GM19240 (cell line): ENCODE data around the gene ANO4.
A peak's percentile ranks its signal among the peaks of the same experiment; 100 is the strongest.
"Not testable (repeated sequence)": the region's sequence is repeated elsewhere in the genome, so short reads cannot be mapped to it uniquely, and the experiment has no call there.

Experiments
- DNase-seq: peaks from one replicate; pipeline ENCODE4 v3.0.0; 2011; ENCODE audit warnings: low spot score; ENCODE audit not compliant: insufficient read length

Gene ANO4

DNA sequence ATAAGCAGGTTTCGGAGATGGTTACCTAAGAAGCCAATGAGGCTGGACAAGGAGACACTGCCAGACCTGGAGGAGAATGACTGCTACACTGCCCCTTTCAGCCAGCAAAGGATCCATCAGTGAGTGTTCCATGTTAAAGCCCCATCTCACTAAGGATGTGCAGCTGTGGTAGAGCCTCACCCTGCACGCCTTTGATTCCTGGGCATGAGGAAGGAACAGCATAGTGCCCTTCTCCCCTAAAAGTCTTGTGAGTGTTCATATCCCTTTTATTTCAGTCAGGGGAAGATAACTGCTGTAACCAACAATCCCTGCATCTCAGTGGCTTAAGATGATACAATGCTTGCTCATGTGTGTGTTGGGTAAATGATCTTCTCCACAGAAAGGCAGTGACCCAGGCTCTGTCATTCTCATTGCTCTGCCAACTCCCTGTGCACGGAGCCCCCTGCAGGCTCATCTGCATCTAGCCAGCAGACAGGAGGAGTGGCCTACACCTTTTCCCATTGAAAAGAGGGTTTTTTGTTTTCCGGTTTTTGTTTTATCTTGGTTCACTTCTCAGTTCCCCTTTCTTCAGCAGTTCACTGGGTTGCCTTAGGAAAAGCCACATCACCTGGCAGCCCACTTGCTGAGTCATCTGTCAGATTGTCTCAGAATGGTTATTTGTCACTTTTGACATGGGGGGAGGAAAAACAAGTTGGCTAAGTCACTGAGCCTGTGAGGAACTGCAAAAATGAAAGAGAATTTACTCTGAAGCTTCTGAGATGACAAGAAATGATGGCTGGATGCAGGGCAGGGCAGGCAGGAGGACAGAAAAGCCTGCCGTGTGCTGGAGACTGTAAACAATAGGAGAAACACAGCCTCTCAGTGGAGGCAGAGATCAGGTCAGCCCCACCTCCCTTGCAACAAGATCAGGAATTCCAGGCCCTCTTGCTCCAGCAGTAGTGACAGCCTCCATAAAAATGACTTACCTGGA, 193.3 kb downstream of the ANO4 start:
- peak; percentile 54 for DNase-seq

DNA sequence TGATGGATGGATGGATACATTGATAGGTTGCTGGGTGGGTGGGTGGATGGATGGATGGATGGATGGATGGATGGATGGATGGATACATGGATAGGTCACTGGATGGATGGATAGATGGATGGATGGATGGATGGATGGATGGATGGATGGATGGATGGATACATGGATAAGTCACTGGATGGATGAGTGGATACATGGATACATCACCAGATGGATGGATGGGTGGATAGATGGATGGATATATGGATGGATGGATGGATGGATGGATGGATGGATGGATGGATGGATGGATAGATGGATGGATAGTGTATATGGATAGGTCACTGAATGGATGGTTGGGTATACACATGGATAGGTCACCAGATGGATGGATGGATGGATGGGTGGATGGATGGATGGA, 194.9 kb downstream of the ANO4 start:
- DNase-seq = not testable (repeated sequence)

DNA sequence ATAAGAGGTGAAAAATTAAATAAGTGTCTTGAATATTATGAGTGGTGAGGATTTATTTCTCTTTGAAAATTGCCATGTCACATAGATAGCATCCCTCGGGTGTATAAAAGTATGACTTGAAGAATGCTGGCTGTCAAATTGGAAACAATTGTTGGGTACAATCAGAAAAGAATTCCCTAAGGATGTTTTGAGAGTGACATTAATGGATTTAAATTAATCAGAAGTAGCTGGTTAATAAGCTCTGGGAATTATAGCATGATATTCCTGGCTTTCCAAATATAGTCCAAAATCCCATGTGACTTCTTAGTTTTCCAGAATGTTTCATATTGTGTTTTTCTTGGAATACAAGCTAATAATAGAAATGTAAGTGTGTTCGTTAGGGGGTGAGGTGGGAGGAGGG, 196.5 kb downstream of the ANO4 start:
- no peak for DNase-seq

GRCh38 chr12:100992194-100992593, 197.6 kb downstream of the ANO4 start:
- no peak for DNase-seq

DNA sequence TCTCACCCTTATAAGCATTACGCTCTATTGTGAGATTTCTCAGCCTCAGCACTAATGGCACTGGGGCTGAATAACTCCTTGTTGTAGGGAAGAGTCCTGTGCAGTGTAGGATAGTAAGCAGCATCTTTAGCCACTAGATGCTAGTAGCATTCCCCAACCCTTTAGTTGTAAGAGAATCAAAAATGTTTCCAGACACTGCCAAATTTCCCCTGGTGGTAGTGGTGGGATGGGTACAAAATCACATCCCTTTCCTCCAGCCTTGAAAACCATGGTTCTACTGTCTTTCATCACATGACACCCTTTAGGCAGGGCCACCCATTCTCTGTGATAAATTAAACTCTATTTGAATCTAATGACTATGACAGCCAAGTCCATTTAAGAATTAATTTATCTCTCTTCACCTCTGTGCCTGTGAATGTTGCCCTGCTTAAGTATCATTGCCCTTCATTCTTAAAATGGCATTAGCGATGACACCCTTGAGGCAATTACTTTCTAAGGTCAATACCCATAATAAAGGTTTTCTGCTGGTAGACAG, 199.4 kb downstream of the ANO4 start:
- no peak for DNase-seq

- no peak for DNase-seq
Observed at GRCh38 chr12:100995201-100995600, 200.6 kb downstream of the ANO4 start.

DNA sequence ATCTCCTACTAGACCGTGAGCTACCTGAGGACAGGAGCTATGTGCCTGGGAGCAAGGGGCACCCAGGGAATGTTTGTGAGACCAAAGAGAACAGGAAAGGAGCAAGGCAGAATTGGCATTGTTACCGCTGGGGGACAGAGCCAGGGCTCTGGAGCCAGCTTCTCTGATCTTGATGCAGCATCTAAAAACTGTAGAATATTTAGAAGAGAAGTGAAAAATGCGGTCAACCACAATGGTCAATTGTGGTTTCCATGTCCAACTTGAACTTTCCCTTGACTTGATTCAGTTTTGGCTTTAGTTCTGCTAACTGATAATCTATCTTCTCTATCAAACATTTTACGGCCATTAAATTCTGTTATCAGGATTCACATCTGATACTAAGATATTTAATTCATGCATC, 201.2 kb downstream of the ANO4 start:
- DNase-seq = no peak

- no peak for DNase-seq
Observed at GRCh38 chr12:101001669-101002068, 207.1 kb downstream of the ANO4 start.

DNA sequence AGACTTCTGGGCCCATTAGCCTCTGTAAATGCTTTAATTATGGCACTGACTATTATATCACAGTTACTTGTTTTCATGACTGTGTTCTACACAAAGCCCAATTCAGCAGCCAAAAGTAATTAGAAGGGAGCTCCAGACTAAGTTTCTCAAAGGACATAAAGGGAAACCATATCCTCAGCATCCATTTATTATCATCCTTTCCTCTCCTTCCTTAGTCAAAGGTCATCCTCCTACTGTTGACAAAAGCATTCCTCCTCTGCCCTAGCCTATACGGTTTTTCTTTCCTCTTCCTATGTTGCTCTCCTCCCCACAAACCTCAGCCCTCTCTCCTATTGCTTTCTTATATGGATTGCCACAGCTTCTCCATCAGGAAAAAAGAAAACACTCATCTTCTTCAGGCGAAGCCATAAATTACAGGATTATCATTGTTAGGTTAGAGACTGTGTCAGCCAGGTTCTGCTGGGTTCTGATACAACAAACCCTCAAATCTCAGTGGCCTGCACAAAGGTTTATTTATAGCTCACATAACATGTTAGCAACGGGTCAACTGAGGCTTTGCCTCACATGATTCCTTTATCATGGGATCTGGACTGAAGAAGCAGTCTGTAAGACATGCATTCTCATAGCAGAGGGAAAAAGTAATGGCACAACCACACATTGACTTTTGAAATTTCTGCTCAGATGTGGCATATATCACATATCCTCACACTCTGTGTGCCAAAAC, 208.3 kb downstream of the ANO4 start:
- DNase-seq = no peak

DNA sequence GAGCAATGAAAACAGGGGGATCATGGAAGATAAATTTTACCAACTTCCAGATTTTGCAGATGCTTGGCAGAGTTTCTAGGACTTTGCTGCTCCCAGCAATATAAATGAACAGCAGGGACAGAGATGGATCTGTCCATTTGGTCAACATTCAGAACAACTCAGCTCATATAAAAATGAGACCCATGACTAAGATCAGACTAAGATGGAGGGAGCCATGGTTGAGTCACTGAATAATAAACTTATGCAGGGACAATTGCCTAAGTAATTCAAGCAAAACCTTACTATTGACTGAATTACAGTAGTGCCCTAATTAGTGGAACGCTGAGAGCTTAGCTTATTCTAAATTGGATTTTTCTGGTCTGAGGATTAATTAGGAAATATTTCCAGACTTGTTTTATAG, 210.3 kb downstream of the ANO4 start:
- DNase-seq = no peak

DNA sequence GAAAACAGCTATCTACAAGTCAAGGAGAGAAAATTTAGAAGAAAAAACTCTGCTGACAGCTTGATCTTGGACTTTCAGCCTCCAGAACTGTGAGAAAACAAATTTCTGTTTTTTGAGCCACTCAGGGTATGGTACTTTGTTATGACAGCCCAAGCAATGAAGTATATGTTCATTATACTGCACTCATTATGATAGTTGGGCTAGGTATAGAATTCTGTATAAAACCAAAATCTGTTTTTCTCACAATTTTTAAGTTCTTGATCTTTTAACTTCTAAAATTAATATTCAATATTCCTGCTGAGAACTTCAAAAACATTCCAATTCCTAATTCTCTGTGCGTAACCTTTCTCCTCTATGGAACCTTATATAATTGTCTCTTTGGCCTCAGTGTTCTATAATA, 214.7 kb downstream of the ANO4 start:
- DNase-seq = no peak

DNA sequence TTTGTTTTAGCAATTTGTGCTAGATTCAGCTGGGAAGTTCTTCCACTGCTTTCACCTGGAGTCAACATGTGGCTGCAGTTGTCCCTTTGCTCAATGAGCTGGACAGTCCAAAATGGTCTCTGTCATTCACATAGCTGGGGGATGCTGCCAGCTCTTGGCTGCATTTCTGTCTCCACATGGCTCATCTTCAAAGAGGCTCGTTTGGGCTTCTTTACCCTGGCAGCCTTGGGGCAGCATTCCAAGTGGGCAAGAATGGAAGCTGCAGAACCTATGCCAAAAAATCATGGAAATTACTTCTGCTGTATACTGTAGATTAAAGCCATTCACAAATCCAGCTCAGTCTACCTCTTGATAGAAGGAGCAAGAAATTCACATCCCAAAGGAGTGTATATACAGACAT, 216.3 kb downstream of the ANO4 start:
- DNase-seq = no peak

GRCh38 chr12:101013993-101014392, 219.4 kb downstream of the ANO4 start:
- no peak for DNase-seq

GRCh38 chr12:101015044-101015443, 220.5 kb downstream of the ANO4 start:
- no peak for DNase-seq

DNA sequence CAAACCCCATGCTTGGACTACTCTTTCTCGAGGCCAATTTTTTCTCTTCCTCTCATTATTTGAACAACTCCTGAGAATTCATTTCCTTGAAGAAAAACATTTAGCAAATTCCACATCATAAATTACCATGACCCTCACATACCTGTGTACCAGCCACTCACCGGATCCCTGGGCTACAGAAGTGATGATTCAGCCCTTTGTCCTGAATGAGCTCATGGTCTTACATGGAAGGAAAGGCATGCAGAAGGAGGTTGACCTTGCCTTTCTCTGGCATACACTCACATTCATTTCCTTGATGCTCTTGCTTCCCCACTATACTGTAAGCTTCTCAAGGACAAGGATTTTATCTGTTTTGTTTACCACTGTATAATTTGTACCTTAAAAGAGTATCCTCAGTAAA, 224.0 kb downstream of the ANO4 start:
- no peak for DNase-seq

DNA sequence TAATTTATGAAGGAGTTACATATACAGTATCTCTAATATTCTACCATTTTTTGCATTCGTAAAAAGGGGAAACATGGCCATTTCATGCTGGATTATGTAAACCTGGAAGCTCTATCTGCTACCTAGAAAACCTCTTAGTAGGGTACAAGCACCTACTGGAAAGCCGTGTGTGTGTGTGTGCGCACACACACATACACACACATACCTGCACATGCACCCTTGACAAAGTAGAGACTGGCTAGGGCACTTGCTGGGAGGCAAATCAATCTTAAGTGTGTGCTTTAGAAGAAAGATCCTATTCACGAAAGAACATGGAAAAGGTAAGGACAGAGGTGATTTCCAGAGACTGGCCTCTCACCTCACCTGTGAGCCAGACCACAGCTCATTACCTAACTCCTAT, 224.6 kb downstream of the ANO4 start:
- no peak for DNase-seq

DNA sequence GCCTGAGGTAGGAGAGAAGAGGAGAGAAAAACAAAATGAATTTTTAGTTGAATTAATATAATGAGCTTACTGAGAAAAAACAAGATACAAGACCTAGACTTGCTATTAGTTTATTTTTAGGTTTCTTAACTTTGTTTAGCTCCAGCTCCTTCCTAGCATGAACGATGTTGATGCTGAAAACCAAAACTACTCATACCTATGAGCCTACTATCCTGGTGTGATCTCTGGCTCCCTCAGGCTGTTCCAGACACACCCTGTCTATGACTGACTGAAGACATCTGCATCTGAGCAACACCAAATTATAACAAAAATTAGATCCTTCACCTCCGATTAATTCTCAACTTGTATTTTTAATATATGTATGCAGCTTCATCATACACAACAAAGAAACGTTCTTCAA, 225.1 kb downstream of the ANO4 start:
- no peak for DNase-seq

GRCh38 chr12:101021442-101021841, 226.9 kb downstream of the ANO4 start:
- no peak for DNase-seq

DNA sequence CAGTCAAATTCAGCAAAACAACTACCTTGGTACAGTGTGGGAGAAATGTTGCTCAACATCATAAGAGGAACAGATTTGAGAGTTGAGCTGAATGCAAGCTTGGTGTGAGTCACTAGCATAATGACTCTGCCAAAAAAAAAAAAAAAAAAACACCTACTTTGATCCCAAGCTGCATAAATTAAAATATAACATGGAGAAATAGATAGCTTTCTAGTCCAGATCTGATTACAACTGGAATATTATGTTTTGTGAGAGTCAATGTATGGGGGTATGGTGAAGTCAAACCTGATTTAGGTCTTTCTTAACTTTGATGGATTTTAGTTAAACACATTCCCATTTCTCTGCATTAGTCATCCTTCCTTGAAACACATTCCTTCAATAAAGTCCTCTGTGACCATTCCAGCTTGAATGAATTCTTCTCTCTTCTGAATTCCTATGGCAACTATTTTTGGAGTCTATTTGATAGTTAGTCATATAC, 227.4 kb downstream of the ANO4 start:
- no peak for DNase-seq

- DNase-seq = no peak
Observed at GRCh38 chr12:101027200-101027599, 232.6 kb downstream of the ANO4 start.

DNA sequence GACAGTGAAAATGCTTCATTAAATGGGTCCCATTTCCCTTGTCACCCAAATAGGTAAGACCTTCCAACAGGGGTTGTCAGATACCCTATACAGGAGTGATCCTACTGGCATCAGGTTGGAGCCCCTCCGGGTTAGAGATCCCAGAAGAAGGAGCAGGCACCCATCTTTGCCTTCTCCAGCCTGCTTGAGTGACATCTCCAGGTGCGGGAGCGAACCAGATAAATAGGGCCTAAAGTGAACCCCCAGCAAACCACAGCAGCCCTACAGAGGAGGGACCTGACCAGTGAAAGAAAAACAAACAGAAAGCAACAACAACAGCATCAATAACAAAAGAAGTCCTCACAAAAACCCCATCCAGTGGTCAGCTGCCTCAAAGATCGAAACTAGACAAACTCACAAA, 233.2 kb downstream of the ANO4 start:
- DNase-seq = no peak

GRCh38 chr12:101038289-101038871, 243.8 kb downstream of the ANO4 start:
- DNase-seq = no peak
